Trophoblast cell (in vitro differentiated cells and primary cell): ENCODE results near the gene THRB.

Source experiments
- DNase-seq, 2 donors: peaks; one replicate each; pipeline ENCODE4 v3.0.0-alpha.2; 2016
- H2AFZ ChIP-seq: 2 replicates; pipeline ENCODE4 v1.6.1; 2013; ENCODE audit warnings: low read length, moderate library complexity, mild to moderate bottlenecking; ENCODE audit not compliant: insufficient read depth, poor library complexity
- H2AK5ac ChIP-seq: 2 replicates; pipeline ENCODE4 v1.6.1; 2013; ENCODE audit warnings: mild to moderate bottlenecking, low read length
- H2BK120ac ChIP-seq: 2 replicates; pipeline ENCODE4 v1.6.1; 2013; ENCODE audit warnings: low read length, mild to moderate bottlenecking, moderate library complexity; ENCODE audit not compliant: insufficient read depth, poor library complexity
- H2BK12ac ChIP-seq: 2 replicates; pipeline ENCODE4 v1.6.1; 2013; ENCODE audit warnings: mild to moderate bottlenecking, low read length, moderate library complexity
- H2BK5ac ChIP-seq: 2 replicates; pipeline ENCODE4 v1.6.1; 2013; ENCODE audit warnings: low read length, low read depth, moderate library complexity, mild to moderate bottlenecking; ENCODE audit not compliant: poor library complexity
- H3K14ac ChIP-seq: 2 replicates; pipeline ENCODE4 v1.6.1; 2013; ENCODE audit warnings: mild to moderate bottlenecking, low read length
- H3K18ac ChIP-seq: 2 replicates; pipeline ENCODE4 v1.6.1; 2013; ENCODE audit warnings: mild to moderate bottlenecking, low read length
- H3K23ac ChIP-seq: 2 replicates; pipeline ENCODE4 v1.6.1; 2013; ENCODE audit warnings: low read length
- H3K27ac ChIP-seq: 2 replicates; pipeline ENCODE4 v1.5.1; 2013; ENCODE audit warnings: low read depth, mild to moderate bottlenecking, inconsistent platforms, low read length, moderate library complexity
- H3K27me3 ChIP-seq: 2 replicates; pipeline ENCODE4 v1.6.1; 2013; ENCODE audit warnings: inconsistent platforms, mild to moderate bottlenecking, low read length, moderate library complexity; ENCODE audit not compliant: insufficient read depth
- H3K36me3 ChIP-seq, 2 experiments: 1 replicate in 1 of 2; 2 replicates in 1 of 2; pipeline ENCODE4 v1.6.1; 2013; ENCODE audit warnings: low read length in 2 of 2, mild to moderate bottlenecking in 2 of 2, moderate library complexity in 1 of 2; ENCODE audit not compliant: insufficient read depth in 2 of 2, control insufficient read depth in 1 of 2
- H3K4ac ChIP-seq: 2 replicates; pipeline ENCODE4 v1.6.1; 2013; ENCODE audit warnings: low read depth, mild to moderate bottlenecking, low read length, moderate library complexity
- H3K4me1 ChIP-seq, 2 experiments: 1 replicate in 1 of 2; 2 replicates in 1 of 2; pipeline ENCODE4 v1.6.1; 2013; ENCODE audit warnings: low read length in 2 of 2, mild to moderate bottlenecking in 2 of 2, moderate library complexity in 1 of 2; ENCODE audit not compliant: insufficient read depth in 2 of 2, control insufficient read depth in 1 of 2
- H3K4me2 ChIP-seq: 2 replicates; pipeline ENCODE4 v1.6.1; 2013; ENCODE audit warnings: inconsistent platforms, mild to moderate bottlenecking, low read length, moderate library complexity
- H3K4me3 ChIP-seq: 2 replicates; pipeline ENCODE4 v1.5.1; 2013; ENCODE audit warnings: mild to moderate bottlenecking, low read depth, low read length, inconsistent platforms
- H3K79me1 ChIP-seq: one replicate; pipeline ENCODE4 v1.6.1; 2013; ENCODE audit warnings: low read length
- H3K79me2 ChIP-seq: 2 replicates; pipeline ENCODE4 v1.6.1; 2013; ENCODE audit warnings: low read length, mild to moderate bottlenecking; ENCODE audit not compliant: control insufficient read depth, insufficient read depth, poor library complexity
- H3K9ac ChIP-seq: 2 replicates; pipeline ENCODE4 v1.6.1; 2013; ENCODE audit warnings: mild to moderate bottlenecking, low read length
- H3K9me3 ChIP-seq: 2 replicates; pipeline ENCODE4 v1.6.1; 2013; ENCODE audit warnings: low read depth, mild to moderate bottlenecking, control low read depth, inconsistent platforms, low read length; ENCODE audit not compliant: insufficient read depth
- H4K12ac ChIP-seq: 2 replicates; pipeline ENCODE4 v1.6.1; 2013; ENCODE audit warnings: low read depth, mild to moderate bottlenecking, low read length, moderate library complexity
- H4K8ac ChIP-seq: 2 replicates; pipeline ENCODE4 v1.6.1; 2013; ENCODE audit warnings: low read depth, mild to moderate bottlenecking, low read length, moderate library complexity
- H4K91ac ChIP-seq: one replicate; pipeline ENCODE4 v1.6.1; 2013; ENCODE audit warnings: low read depth, mild to moderate bottlenecking, low read length, moderate library complexity
- WGBS: extraction: QIAGEN DNeasy Blood & Tissue Kit; methylation state at CpG from one replicate; pipeline ENCODE4 v1.1.7; 2013; ENCODE audit warnings: missing lambda C conversion rate; ENCODE audit not compliant: insufficient read length, insufficient coverage; ENCODE audit errors: extremely low coverage; 5-methylcytosine and 5-hydroxymethylcytosine counted together

The THRB gene

DNA sequence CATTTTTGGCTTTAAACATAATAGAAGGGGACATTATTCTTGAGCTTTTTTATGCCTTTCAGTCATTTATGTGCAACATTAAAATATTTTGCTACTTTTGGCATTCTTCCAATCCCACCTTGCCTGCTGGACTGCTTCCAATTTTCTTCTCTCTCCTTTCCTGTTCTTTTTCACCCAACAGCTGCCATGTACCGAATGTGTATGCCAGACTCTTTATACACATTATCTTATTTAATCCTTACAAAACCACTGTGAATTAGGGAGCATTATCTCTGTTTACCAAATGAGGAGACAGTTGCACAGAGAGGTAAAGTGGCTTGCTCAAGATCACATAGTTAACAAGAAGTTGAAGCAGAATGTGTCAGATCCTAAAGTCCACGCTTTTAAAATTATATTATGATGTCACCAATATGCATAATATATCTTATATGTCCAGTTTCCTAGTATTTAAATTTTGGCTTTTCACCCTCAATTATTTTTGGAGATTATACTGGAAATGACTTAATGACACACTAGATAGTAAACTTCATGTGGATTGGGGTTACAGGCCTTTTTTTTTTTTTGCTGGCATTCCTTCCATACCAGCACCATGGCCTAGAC is 231.5 kb downstream of the THRB start:
- Histone ChIP-seq H2BK120ac (no peak overlapping the region), H2AK5ac (no peak overlapping the region), H4K8ac (no peak overlapping the region), H3K18ac (no peak overlapping the region), H3K9me3 (no peaks in the 10 kb centered on the region), H3K27ac (no peak overlapping the region), H2BK12ac (no peak overlapping the region), H3K4me3 (no peak overlapping the region), H3K79me2 (no peaks in the 10 kb centered on the region), H3K79me1 (peaks cover 3% of the 10 kb centered on the region), H2AFZ (no peak overlapping the region), H3K4me2 (no peak overlapping the region), H4K12ac (no peak overlapping the region), H3K9ac (no peak overlapping the region), H3K4me1 (peaks cover 6 to 12% of the 10 kb centered on the region in 2 experiments), H3K4ac (no peak overlapping the region), H3K27me3 (no peaks in the 10 kb centered on the region), H3K14ac (no peak overlapping the region), H2BK5ac (no peak overlapping the region), H3K36me3 (no peaks in the 10 kb centered on the region), H3K23ac (no peak overlapping the region), H4K91ac (no peak overlapping the region)
- DNase-seq = no peak
- no CpG with 5 or more reads among the region's 2 CpGs for WGBS

DNA sequence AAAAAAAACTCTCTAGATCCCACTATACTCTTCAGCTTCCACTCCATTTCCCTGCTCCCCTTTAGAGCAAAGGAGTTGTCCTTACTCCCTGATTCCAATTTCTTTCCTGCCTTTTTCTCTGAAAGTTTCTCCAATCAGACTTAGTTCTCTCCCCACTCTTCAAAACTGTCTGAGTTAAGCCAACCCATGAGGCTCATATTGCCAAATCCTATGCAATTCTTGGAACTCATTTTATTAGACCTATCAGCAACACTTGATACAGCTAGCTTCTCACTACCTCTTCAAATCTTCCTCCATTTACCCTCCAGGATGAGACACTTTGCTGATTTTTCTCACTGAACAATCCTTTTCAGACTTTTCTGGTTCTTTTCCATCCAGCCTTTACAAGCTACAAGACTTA is 233.1 kb downstream of the THRB start:
- H3K27ac ChIP-seq = no peak overlapping the region
- no peaks in the 10 kb centered on the region for H3K79me2 ChIP-seq
- no peak overlapping the region for H3K9ac ChIP-seq
- H2AK5ac ChIP-seq = no peak overlapping the region
- no peak overlapping the region for H3K4ac ChIP-seq
- H3K27me3 ChIP-seq = no peaks in the 10 kb centered on the region
- peaks cover 6 to 14% of the 10 kb centered on the region in 2 experiments for H3K4me1 ChIP-seq
- no peak overlapping the region for H3K4me2 ChIP-seq
- H3K9me3 ChIP-seq = no peaks in the 10 kb centered on the region
- no peak overlapping the region for H2BK5ac ChIP-seq
- H3K14ac ChIP-seq = no peak overlapping the region
- H3K18ac ChIP-seq = no peak overlapping the region
- H3K79me1 ChIP-seq = peaks cover 3% of the 10 kb centered on the region
- no peak overlapping the region for H2BK120ac ChIP-seq
- no peak overlapping the region for H4K12ac ChIP-seq
- no peak overlapping the region for H2BK12ac ChIP-seq
- no peak overlapping the region for H4K91ac ChIP-seq
- H3K36me3 ChIP-seq = no peaks in the 10 kb centered on the region
- DNase-seq = no peak
- no peak overlapping the region for H3K4me3 ChIP-seq
- H2AFZ ChIP-seq = no peak overlapping the region
- H3K23ac ChIP-seq = no peak overlapping the region
- no peak overlapping the region for H4K8ac ChIP-seq

DNA sequence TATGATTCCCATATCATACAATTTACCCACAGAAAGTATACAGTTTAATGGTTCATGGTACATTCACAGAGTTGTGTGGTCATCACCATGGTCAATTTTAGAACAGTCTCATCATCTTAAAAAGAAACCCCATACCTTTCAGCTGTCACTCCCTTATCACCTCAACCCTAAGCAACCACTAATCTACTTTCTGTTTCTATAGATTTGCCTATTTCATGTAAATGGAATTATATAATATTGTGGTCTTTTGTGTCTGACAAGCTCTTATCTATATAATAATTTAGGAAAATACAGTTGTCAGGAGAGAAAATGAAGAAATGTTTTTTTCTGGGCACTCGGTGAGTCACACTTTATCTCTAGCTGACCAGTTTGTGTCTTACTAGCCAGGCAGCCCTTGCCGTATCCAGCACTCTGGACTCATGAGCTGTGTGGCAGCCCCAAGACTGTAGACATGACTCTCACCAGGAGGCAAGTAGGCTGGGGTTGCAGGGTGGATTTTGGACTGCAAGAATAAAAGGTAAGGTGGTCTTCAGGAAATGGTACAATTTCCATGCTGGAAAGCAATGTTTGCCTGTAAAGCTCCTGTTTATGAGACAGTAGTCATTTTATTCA is 234.6 kb downstream of the THRB start:
- no peak overlapping the region for H4K91ac ChIP-seq
- no peaks in the 10 kb centered on the region for H3K27me3 ChIP-seq
- H2AFZ ChIP-seq = no peak overlapping the region
- peaks cover 3% of the 10 kb centered on the region for H3K79me1 ChIP-seq
- H3K27ac ChIP-seq = no peak overlapping the region
- no peak overlapping the region for H3K4ac ChIP-seq
- no peak overlapping the region for H2BK5ac ChIP-seq
- H3K23ac ChIP-seq = no peak overlapping the region
- no peak overlapping the region for H2AK5ac ChIP-seq
- no peak overlapping the region for H2BK120ac ChIP-seq
- H3K36me3 ChIP-seq = no peaks in the 10 kb centered on the region
- no peak overlapping the region for H3K9ac ChIP-seq
- H3K14ac ChIP-seq = no peak overlapping the region
- no peak overlapping the region for H3K4me2 ChIP-seq
- no peaks in the 10 kb centered on the region for H3K9me3 ChIP-seq
- no peak overlapping the region for H3K4me3 ChIP-seq
- WGBS = no CpG with 5 or more reads among the region's 2 CpGs
- H4K8ac ChIP-seq = no peak overlapping the region
- no peak overlapping the region for H3K18ac ChIP-seq
- peak in 1 of 2 donors; percentile 26 for DNase-seq
- no peak overlapping the region for H2BK12ac ChIP-seq
- no peak overlapping the region for H4K12ac ChIP-seq
- H3K4me1 ChIP-seq = peaks cover 6 to 16% of the 10 kb centered on the region in 2 experiments
- no peaks in the 10 kb centered on the region for H3K79me2 ChIP-seq

GRCh38 chr3:24258727-24259600 is 235.7 kb downstream of the THRB start:
- Histone ChIP-seq H3K36me3 (no peaks in the 10 kb centered on the region), H3K23ac (no peak overlapping the region)

More at GRCh38 chr3:24258727-24259600, 235.7 kb downstream of the THRB start:
- no peak overlapping the region for H3K4ac ChIP-seq
- H2AK5ac ChIP-seq = no peak overlapping the region
- H2BK12ac ChIP-seq = no peak overlapping the region
- DNase-seq = no peak
- peaks cover 6 to 16% of the 10 kb centered on the region in 2 experiments for H3K4me1 ChIP-seq
- H4K8ac ChIP-seq = no peak overlapping the region
- H3K79me1 ChIP-seq = peaks cover 5% of the 10 kb centered on the region
- no peaks in the 10 kb centered on the region for H3K79me2 ChIP-seq
- H3K4me2 ChIP-seq = no peak overlapping the region
- WGBS = no CpG with 5 or more reads among the region's 12 CpGs
- H3K18ac ChIP-seq = no peak overlapping the region
- no peak overlapping the region for H4K91ac ChIP-seq
- no peaks in the 10 kb centered on the region for H3K9me3 ChIP-seq
- no peak overlapping the region for H3K4me3 ChIP-seq
- H2BK120ac ChIP-seq = no peak overlapping the region
- no peak overlapping the region for H3K9ac ChIP-seq
- no peak overlapping the region for H4K12ac ChIP-seq
- no peaks in the 10 kb centered on the region for H3K27me3 ChIP-seq
- H2AFZ ChIP-seq = no peak overlapping the region
- H2BK5ac ChIP-seq = no peak overlapping the region
- no peak overlapping the region for H3K27ac ChIP-seq
- H3K14ac ChIP-seq = no peak overlapping the region
